KMS-11 (cell line): ENCODE results near the gene PPP1R9A.

Experiments used
- H2AFZ ChIP-seq: fragments of 200-600 bp; sonication (generic); 2 replicates; pipeline ENCODE4 v1.6.1; 2016; ENCODE audit warnings: antibody characterized with exemption, mixed run types, low read depth
- H3K27ac ChIP-seq: fragments of 200-600 bp; sonication (generic); 2 replicates; pipeline ENCODE4 v1.6.1; 2016; ENCODE audit warnings: mild to moderate bottlenecking, mixed run types
- H3K27me3 ChIP-seq: fragments of 200-600 bp; sonication (generic); 2 replicates; pipeline ENCODE4 v1.6.1; 2017; ENCODE audit warnings: mild to moderate bottlenecking, low read depth, mixed run types, moderate library complexity; ENCODE audit not compliant: insufficient read depth
- H3K36me3 ChIP-seq: fragments of 200-600 bp; sonication (generic); 2 replicates; pipeline ENCODE4 v1.6.1; 2017; ENCODE audit warnings: mild to moderate bottlenecking, mixed run types; ENCODE audit not compliant: insufficient read depth
- H3K4me1 ChIP-seq: fragments of 200-600 bp; sonication (generic); 2 replicates; pipeline ENCODE4 v1.6.1; 2016; ENCODE audit warnings: mild to moderate bottlenecking, low read depth, mixed run types; ENCODE audit not compliant: poor library complexity, severe bottlenecking
- H3K4me2 ChIP-seq: fragments of 200-600 bp; sonication (generic); 2 replicates; pipeline ENCODE4 v1.7.0; 2016; ENCODE audit warnings: mild to moderate bottlenecking, mixed run types
- H3K4me3 ChIP-seq: fragments of 200-600 bp; sonication (generic); IDR thresholded peaks from 2 replicates; pipeline ENCODE4 v1.6.1; 2017; ENCODE audit warnings: low read depth, low read length, mixed read lengths; ENCODE audit not compliant: insufficient read depth
- H3K79me2 ChIP-seq: fragments of 200-600 bp; sonication (generic); 2 replicates; pipeline ENCODE4 v1.6.1; 2016; ENCODE audit warnings: low read depth, mixed run types; ENCODE audit not compliant: insufficient read depth
- H3K9ac ChIP-seq: fragments of 200-600 bp; sonication (generic); 2 replicates; pipeline ENCODE4 v1.6.1; 2016; ENCODE audit warnings: mild to moderate bottlenecking, mixed run types
- H4K20me1 ChIP-seq: fragments of 200-600 bp; sonication (generic); 2 replicates; pipeline ENCODE4 v1.6.1; 2016; ENCODE audit warnings: mild to moderate bottlenecking, mixed run types; ENCODE audit not compliant: insufficient read depth
- TF ChIP-seq, protein P1 (sequence below): fragments of 200-600 bp; sonication (generic); conservative IDR thresholded peaks from 2 replicates; pipeline ENCODE4 v1.6.1; 2017; ENCODE audit warnings: low read depth, mild to moderate bottlenecking, antibody characterized with exemption, low read length, moderate library complexity, mixed read lengths

The PPP1R9A gene

DNA sequence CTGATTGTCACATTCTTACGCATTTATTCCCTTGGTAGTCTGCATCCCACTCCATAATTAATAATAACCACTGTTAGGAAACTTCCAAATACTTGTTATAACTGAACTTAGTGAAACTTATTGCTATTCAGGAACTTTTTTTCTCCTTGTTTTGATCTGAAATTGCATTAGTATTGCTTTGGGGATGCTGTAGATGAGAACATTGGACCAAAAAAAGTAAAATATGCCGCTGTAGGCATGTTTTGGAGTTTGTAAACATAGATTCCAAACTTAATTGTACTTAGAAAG lies 1.7 kb downstream of the PPP1R9A start:
- Histone ChIP-seq H2AFZ (peak overlapping the region; percentile 85; the same call in 1 of the 2 replicates), H3K79me2 (no peaks in the 10 kb centered on the region), H3K4me3 (no peak overlapping the region), H3K4me1 (peaks cover 22% of the 10 kb centered on the region), H3K36me3 (no peaks in the 10 kb centered on the region), H3K27me3 (no peaks in the 10 kb centered on the region), H3K27ac (no peak overlapping the region), H3K9ac (no peak overlapping the region; the same call in 1 of the 2 replicates), H3K4me2 (peak overlapping the region; percentile 86), H4K20me1 (no peaks in the 10 kb centered on the region)
- TF ChIP-seq, protein P1, sequence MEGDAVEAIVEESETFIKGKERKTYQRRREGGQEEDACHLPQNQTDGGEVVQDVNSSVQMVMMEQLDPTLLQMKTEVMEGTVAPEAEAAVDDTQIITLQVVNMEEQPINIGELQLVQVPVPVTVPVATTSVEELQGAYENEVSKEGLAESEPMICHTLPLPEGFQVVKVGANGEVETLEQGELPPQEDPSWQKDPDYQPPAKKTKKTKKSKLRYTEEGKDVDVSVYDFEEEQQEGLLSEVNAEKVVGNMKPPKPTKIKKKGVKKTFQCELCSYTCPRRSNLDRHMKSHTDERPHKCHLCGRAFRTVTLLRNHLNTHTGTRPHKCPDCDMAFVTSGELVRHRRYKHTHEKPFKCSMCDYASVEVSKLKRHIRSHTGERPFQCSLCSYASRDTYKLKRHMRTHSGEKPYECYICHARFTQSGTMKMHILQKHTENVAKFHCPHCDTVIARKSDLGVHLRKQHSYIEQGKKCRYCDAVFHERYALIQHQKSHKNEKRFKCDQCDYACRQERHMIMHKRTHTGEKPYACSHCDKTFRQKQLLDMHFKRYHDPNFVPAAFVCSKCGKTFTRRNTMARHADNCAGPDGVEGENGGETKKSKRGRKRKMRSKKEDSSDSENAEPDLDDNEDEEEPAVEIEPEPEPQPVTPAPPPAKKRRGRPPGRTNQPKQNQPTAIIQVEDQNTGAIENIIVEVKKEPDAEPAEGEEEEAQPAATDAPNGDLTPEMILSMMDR = no peak

DNA sequence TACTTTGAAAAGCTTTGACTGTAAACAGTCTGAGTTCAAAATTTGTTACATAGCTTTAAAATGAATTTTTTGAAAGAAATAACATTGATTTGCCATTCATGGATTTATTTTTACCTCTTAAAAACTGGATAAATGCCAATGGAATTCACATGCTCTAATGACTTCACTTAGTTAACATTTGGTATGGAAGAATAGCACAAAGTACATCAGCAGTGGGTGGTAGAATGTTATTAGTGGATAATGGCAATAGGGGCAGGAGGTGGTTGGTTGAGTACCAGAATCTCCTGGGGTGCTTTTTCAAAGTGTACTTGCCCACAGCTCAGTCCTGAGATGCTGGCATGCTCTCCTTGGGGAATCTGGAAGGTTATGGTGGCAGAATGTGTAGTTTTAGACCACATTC lies 4.7 kb downstream of the PPP1R9A start:
- no peak overlapping the region for H3K4me3 ChIP-seq
- no peaks in the 10 kb centered on the region for H3K27me3 ChIP-seq
- H3K9ac ChIP-seq = no peak overlapping the region
- H4K20me1 ChIP-seq = no peaks in the 10 kb centered on the region
- TF ChIP-seq, protein P1 = no peak
- no peaks in the 10 kb centered on the region for H3K36me3 ChIP-seq
- peaks cover 10% of the 10 kb centered on the region for H3K4me1 ChIP-seq
- no peak overlapping the region for H3K4me2 ChIP-seq
- no peaks in the 10 kb centered on the region for H3K79me2 ChIP-seq
- H2AFZ ChIP-seq = no peak overlapping the region
- no peak overlapping the region for H3K27ac ChIP-seq

DNA sequence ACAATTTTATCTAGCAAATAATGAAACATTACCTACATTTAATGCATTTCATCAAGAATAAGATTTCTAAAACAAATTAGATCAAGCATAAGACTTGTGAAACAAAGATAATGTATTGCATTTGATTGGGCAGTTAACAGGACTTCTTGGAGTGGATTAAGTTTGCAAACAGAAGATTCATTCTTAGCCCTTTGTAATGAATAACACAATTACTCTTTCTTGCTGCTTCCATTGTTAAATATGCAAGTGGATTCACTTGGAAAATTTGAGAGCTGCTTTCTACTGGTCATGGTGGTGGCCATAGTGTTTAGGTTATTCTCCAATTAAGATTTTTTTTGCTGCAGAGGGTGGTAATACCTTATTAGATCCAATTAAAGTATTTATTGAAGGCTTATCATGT lies 6.0 kb downstream of the PPP1R9A start:
- H3K4me2 ChIP-seq = no peak overlapping the region

GRCh38 chr7:94921911-94922310 lies 14.5 kb downstream of the PPP1R9A start:
- Histone ChIP-seq H3K4me1 (peaks cover 3% of the 10 kb centered on the region), H3K27ac (no peak overlapping the region), H3K79me2 (no peaks in the 10 kb centered on the region), H3K9ac (no peak overlapping the region), H4K20me1 (no peaks in the 10 kb centered on the region), H3K36me3 (no peaks in the 10 kb centered on the region), H3K4me2 (no peak overlapping the region), H3K27me3 (no peaks in the 10 kb centered on the region), H2AFZ (no peak overlapping the region), H3K4me3 (no peak overlapping the region)
- TF ChIP-seq, protein P1 = no peak

More for the DNA sequence above, 6.0 kb downstream of the PPP1R9A start:
- no peak overlapping the region for H3K27ac ChIP-seq
- no peaks in the 10 kb centered on the region for H4K20me1 ChIP-seq
- H3K27me3 ChIP-seq = no peaks in the 10 kb centered on the region
- H3K9ac ChIP-seq = no peak overlapping the region
- TF ChIP-seq, protein P1 = no peak
- H3K4me3 ChIP-seq = no peak overlapping the region
- no peaks in the 10 kb centered on the region for H3K36me3 ChIP-seq
- H2AFZ ChIP-seq = no peak overlapping the region
- H3K79me2 ChIP-seq = no peaks in the 10 kb centered on the region
- H3K4me1 ChIP-seq = peaks cover 7% of the 10 kb centered on the region

DNA sequence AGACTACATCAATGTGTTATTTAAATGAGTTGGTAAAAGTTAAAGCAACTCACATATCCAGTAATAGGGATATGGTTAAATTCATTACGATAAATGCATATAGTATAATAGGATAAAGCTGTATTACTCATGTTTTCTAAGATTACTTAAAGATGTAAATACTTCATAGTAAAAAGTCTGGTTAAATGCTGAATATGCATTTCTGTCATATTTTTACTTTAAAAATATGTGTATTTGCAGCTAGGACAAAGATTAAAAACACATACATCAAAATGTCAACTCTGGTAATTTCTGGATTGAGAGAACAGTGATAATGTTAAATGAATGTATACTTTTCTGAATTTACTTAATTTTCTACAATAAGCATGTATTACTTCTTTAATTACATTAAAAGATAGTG lies 15.1 kb downstream of the PPP1R9A start:
- Histone ChIP-seq H3K4me3 (no peak overlapping the region), H3K27me3 (no peaks in the 10 kb centered on the region), H3K4me2 (no peak overlapping the region), H3K79me2 (no peaks in the 10 kb centered on the region), H2AFZ (no peak overlapping the region), H3K4me1 (peaks cover 3% of the 10 kb centered on the region), H3K9ac (no peak overlapping the region), H3K27ac (no peak overlapping the region), H4K20me1 (no peaks in the 10 kb centered on the region), H3K36me3 (no peaks in the 10 kb centered on the region)
- TF ChIP-seq, protein P1 = no peak
